HFF-Myc (cell line): Measurements from ENCODE around the gene ATL2.

Experiments
- DNase-seq: peaks from one replicate; pipeline ENCODE4 v3.0.0-alpha.2; 2011; ENCODE audit warnings: low read depth; ENCODE audit errors: extremely low read depth
- H3K4me3 ChIP-seq: replicated peaks from 2 replicates; pipeline ENCODE4 v1.5.1; 2011; ENCODE audit warnings: low read depth, mild to moderate bottlenecking, control low read depth, low read length
- CTCF ChIP-seq: IDR thresholded peaks from 2 replicates; pipeline ENCODE4 v1.5.1; 2012; ENCODE audit warnings: mild to moderate bottlenecking, low read depth, low read length, control low read depth; ENCODE audit errors: missing control alignments

Gene ATL2

GRCh38 chr2:38406597-38407110 is 29.6 kb upstream of the ATL2 start:
- no peak for TF ChIP-seq CTCF
- DNase-seq, result no peak
- H3K4me3 ChIP-seq, result no peak overlapping the region

GRCh38 chr2:38405917-38406596 is 29.0 kb upstream of the ATL2 start:
- TF ChIP-seq CTCF, result no peak
- no peak for DNase-seq
- H3K4me3 ChIP-seq, result no peak overlapping the region

- no peak overlapping the region for H3K4me3 ChIP-seq
- TF ChIP-seq CTCF, result no peak
- no peak for DNase-seq
These were observed 23.4 kb upstream of the ATL2 start for GRCh38 chr2:38400513-38400912.

- no peak overlapping the region for H3K4me3 ChIP-seq
- TF ChIP-seq CTCF, result no peak
- no peak for DNase-seq
These were observed 21.7 kb upstream of the ATL2 start for GRCh38 chr2:38398739-38399138.

- no peak for DNase-seq
- no peak overlapping the region for H3K4me3 ChIP-seq
- TF ChIP-seq CTCF, result no peak
These were observed 17.8 kb upstream of the ATL2 start for GRCh38 chr2:38394903-38395341.

- DNase-seq, result no peak
- TF ChIP-seq CTCF, result no peak
These were observed 17.0 kb upstream of the ATL2 start for GRCh38 chr2:38394041-38394440.

GRCh38 chr2:38390947-38391346 is 13.9 kb upstream of the ATL2 start:
- no peak for DNase-seq
- no peak for TF ChIP-seq CTCF
- no peak overlapping the region for H3K4me3 ChIP-seq

More at GRCh38 chr2:38394041-38394440, 17.0 kb upstream of the ATL2 start:
- no peak overlapping the region for H3K4me3 ChIP-seq
